Bone marrow (tissue), 2 donors: ENCODE measurements around the gene FARS2.
"Not testable (repeated sequence)": the region's sequence is repeated elsewhere in the genome, so short reads cannot be mapped to it uniquely, and the experiment has no call there.

Experiments used
- DNase-seq, 2 donors: peaks; one replicate each; lab custom pipeline; 2025; lab: John Stamatoyannopoulos, UW

The FARS2 gene

DNA sequence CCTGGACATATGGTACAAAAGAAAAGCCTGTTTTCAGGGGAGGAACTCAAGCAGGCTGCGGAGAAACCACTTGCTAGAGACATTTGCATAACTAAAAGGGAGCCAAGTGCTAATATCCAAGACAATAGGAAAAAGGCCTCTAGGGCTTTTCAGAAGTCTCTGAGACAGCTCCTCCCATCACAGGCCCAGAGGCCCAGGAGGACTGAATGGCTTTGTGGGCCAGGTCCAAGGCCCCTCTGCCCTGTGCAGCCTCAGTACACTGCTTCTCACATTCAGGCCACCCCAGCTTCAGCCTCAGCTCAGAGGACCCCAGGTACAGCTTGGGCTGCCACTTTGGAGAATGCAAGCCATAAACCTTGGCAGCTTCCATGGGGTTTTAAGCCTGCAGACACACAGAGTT is 545.1 kb downstream of the FARS2 start:
- DNase-seq = not testable (repeated sequence)

DNA sequence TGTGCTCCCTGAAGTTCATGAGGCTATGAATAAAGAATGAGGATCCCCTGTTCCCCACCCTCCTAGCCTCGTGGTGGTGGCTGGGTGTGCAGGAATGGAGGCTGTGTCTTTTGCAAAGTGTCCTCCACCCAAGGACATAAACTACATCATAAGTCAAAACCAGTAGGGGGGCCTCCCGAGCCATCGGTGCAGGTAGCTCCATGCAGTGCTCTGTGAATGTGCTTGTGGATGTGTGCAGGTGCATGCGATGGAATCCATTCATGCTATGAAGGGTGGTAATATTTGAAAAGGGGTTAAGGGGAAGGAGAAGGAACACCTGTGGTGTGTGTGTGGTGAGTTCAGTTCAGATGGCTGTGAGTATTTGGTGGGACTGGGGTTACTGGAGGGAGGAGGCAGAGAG is 548.1 kb downstream of the FARS2 start:
- DNase-seq = no peak

DNA sequence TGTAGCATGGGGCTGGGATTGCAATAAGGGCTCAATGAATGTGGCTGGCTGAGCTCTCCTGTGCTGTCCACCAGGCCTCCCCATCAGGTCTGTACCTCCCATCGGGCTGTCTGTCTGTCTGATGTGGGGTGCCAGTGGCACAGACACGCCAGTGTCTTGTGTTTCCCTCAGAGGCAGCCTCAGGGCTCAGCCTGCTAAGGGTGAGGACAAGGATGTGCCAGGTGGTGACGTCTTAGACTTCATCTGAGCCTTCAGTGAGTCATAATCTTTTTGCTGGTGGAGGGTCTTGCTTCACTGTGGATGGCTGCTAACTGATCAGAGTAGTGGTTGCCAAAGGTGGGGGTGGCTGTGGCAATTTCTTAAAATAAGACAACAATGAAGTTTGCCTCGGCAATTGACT is 550.7 kb downstream of the FARS2 start:
- DNase-seq = no peak

DNA sequence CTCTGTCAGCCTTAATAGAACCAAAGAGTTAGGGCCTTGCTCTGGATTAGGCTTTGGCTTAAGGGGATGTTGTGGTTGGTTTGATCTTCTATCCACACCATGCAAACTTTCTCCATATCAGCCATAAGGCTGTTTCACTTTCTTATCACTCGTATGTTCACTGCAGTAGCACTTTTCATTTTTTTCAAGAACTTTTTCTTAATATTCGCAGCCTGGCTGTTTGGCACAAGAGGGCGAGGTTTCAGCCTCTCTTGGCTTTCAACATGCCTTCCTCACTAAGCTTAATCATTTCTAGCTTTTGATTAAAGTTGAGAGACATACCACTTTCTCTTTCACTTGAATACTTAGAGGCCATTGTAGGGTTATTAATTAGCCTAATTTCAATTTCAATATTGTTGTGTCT is 552.3 kb downstream of the FARS2 start:
- DNase-seq = no peak

DNA sequence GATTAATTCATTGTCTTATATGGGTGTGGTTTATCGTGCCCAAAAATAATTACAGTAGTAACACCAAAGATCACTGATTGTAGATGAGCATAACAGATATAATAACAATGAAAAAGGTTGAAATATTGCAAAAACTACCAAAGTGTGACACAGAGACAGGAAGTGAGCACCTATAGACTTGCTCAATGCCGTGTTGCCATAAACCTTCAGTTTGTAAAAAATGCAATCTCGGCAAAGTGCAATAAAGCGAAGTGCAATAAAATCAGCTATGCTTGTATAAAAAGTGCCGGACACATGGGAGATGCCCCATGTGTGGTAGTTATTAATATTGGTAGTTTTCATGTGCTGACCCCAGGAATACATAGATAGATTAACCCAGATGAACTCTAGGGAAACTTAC is 552.8 kb downstream of the FARS2 start:
- DNase-seq = no peak

DNA sequence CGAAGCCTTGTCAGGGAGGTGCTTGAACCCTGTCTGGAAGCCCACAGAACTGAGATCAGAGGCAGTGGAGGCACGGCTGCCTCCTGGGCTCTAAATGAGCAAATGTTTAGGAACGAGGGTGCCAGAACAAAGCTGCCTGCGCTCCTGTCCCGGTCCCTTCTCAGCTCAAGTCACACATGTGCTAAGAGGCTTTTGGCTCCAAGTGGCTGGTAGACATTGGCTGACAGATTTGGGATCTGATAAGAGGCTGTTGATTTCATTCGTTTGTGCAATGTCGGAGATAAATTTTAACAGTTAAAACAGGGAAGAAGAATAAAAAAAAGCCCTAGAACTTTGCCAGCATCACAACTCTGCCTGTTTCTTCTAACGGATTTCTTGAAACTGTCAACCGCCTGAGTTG is 553.6 kb downstream of the FARS2 start:
- no peak for DNase-seq

DNA sequence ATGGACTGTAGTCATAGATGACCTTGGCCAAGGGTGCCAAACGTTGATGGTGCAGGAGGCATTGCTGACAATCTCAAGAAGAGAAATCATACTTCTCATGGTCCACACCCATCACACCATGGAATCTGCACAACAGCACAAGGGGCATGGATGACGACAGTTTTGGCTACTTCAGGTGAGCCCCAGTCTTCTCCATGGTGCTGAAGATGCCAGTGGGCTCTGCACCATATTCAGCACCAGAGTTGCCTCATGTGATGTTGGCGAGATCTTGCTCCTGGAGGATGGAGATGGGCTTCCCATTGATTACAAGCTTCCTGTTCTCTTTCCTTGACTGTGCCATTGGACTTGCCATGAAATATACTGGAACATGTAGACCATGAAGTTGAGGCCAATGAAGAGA is 556.6 kb downstream of the FARS2 start:
- no peak for DNase-seq

DNA sequence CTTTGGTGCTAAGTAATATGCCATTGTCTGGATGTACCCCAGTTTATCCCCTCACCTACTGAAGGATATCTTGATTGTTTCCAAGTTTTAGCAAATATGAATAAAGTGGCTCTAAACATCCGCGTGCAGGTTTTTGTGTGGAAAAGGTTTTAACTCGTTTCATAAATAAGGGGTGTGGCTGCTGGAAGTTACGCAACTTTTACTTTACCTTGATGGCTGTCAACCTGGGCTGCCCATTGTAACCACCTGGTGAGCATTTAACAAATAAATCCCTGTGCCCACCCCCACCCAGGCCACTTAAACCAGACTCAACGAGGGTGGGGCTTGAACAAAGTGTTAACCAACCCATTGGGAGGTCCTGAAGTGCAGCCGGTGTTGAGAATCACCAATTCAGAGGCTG is 557.6 kb downstream of the FARS2 start:
- DNase-seq = no peak
